K562 (cell line): Measurements from ENCODE around the gene APCDD1L. TPM values are rescaled to one million over a fixed set of nuclear protein-coding genes. Genes with fewer than 3 reads are reported as not detected.
A peak's percentile ranks its signal among the peaks of the same experiment; 100 is the strongest.
"Not testable (repeated sequence)": the region's sequence is repeated elsewhere in the genome, so short reads cannot be mapped to it uniquely, and the experiment has no call there.

Source experiments
- ATAC-seq: fragments of 200-7000 bp; cut with Tn5 transposase; 3 replicates; pipeline ENCODE4 v1.9.1; 2020; ENCODE audit warnings: moderate library complexity
- BruUV-seq: library from RNA; stranded (reverse); fragments of 400-500 nt; replicated peaks from 2 replicates; lab custom pipeline; 2021; lab: Mats Ljungman, UMichigan
- CTCF ChIA-PET: fragments of 300-600 bp; formaldehyde crosslinking; extraction: SDS; loops from one replicate; lab custom pipeline; 2021; ENCODE audit warnings: low intra/inter-chr PET ratio; lab: Yijun Ruan, JAX
- POLR2A ChIA-PET: fragments of 300-600, 350-650 bp; sonication (Branson Sonifier 250); formaldehyde crosslinking; extraction: SDS; loops from one replicate; lab custom pipeline; 2021; ENCODE audit warnings: antibody characterized with exemption, inconsistent platforms; lab: Yijun Ruan, JAX
- DNase-seq, 4 experiments: peaks; one replicate each; pipeline versions ENCODE4 v3.0.0 to v3.0.0-alpha.2; 2011 to 2018; ENCODE audit warnings: low spot score in 3 of 4, mixed read lengths in 3 of 4; ENCODE audit errors: extremely low read depth in 1 of 4
- FAIRE-seq: peaks from 2 replicates; lab custom pipeline; 2011; peaks lifted over from hg19 to GRCh38; lab: Jason Lieb, UNC
- H2AFZ ChIP-seq: 2 replicates; pipeline ENCODE4 v1.6.0; 2011; ENCODE audit warnings: low read depth, low read length, control low read depth, inconsistent platforms
- H3K27ac ChIP-seq: fragments of 200-600 bp; 3 replicates; pipeline ENCODE4 v1.8.0; 2011; ENCODE audit warnings: low read depth, mild to moderate bottlenecking, control low read depth, inconsistent platforms, low read length, moderate library complexity, mixed read lengths; ENCODE audit errors: extremely low read depth
- H3K27me3 ChIP-seq, 2 experiments: fragments of 300-600 bp in 1 of 2; 2 replicates in 1 of 2; 3 replicates in 1 of 2; pipeline versions ENCODE4 v1.6.0 to v1.8.0; 2011; ENCODE audit warnings: inconsistent platforms in 2 of 2, low read length in 2 of 2, mild to moderate bottlenecking in 1 of 2, mixed read lengths in 1 of 2, moderate library complexity in 1 of 2; ENCODE audit not compliant: control insufficient read depth in 2 of 2, insufficient read depth in 2 of 2
- H3K36me3 ChIP-seq: fragments of 300-600 bp; 3 replicates; pipeline ENCODE4 v1.8.0; 2011; ENCODE audit warnings: mild to moderate bottlenecking, low read length, inconsistent platforms; ENCODE audit not compliant: control insufficient read depth, insufficient read depth
- H3K4me1 ChIP-seq, 2 experiments: fragments of 200-600 bp in 1 of 2; replicated peaks in 1 of 2; 2 replicates in 1 of 2; 3 replicates in 1 of 2; pipeline versions ENCODE4 v1.5.1 to v1.8.0; 2011; ENCODE audit warnings: inconsistent platforms in 2 of 2, low read length in 2 of 2, mild to moderate bottlenecking in 1 of 2, mixed read lengths in 1 of 2, moderate library complexity in 1 of 2; ENCODE audit not compliant: control insufficient read depth in 2 of 2, insufficient read depth in 2 of 2
- H3K4me2 ChIP-seq: 2 replicates; pipeline ENCODE4 v1.6.1; 2011; ENCODE audit warnings: low read length, control low read depth, inconsistent platforms, mixed read lengths; ENCODE audit not compliant: insufficient read depth
- H3K4me3 ChIP-seq: fragments of 200-600 bp; sonication (generic), shearing (Covaris generic); 2 replicates; pipeline ENCODE4 v1.5.1; 2016; ENCODE audit warnings: control low read depth, inconsistent platforms
- H3K79me2 ChIP-seq: fragments of 200-600 bp; 3 replicates; pipeline ENCODE4 v1.8.0; 2011; ENCODE audit warnings: low read length, inconsistent platforms; ENCODE audit not compliant: control insufficient read depth, insufficient read depth
- H3K9ac ChIP-seq, 2 experiments: 2 replicates each; pipeline versions ENCODE4 v1.6.0 to v1.6.1; 2011; ENCODE audit warnings: low read depth in 2 of 2, low read length in 2 of 2, control low read depth in 1 of 2, inconsistent platforms in 1 of 2, mild to moderate bottlenecking in 1 of 2, mixed read lengths in 1 of 2; ENCODE audit not compliant: insufficient read depth in 1 of 2
- H3K9me1 ChIP-seq: one replicate; pipeline ENCODE4 v1.6.0; 2011; ENCODE audit warnings: inconsistent platforms, mild to moderate bottlenecking, low read length, moderate library complexity; ENCODE audit not compliant: control insufficient read depth, insufficient read depth
- H3K9me3 ChIP-seq: replicated peaks from 2 replicates; pipeline ENCODE4 v1.5.1; 2011; ENCODE audit warnings: low read depth, low read length, inconsistent platforms; ENCODE audit not compliant: control insufficient read depth, insufficient read depth
- H4K20me1 ChIP-seq: replicated peaks from 2 replicates; pipeline ENCODE4 v1.6.1; 2011; ENCODE audit warnings: low read length, inconsistent platforms, mixed read lengths; ENCODE audit not compliant: control insufficient read depth, insufficient read depth
- E2F1 ChIP-seq: sonication (generic); formaldehyde crosslinking; IDR thresholded peaks from 2 replicates; pipeline ENCODE4 v1.8.1; 2023; ENCODE audit warnings: mild to moderate bottlenecking, missing genetic modification reagents, moderate library complexity
- HOMEZ ChIP-seq: fragments of 250-450 bp; sonication (Bioruptor Pico); IDR thresholded peaks from 2 replicates; pipeline ENCODE4 v1.4.0; 2020; ENCODE audit warnings: mild to moderate bottlenecking, moderate library complexity
- RBM39 ChIP-seq: fragments of 200-400 bp; formaldehyde crosslinking; optimal IDR thresholded peaks from 2 replicates; pipeline ENCODE3; 2018; ENCODE audit warnings: low read depth, low read length
- ZNF121 ChIP-seq: sonication (generic); formaldehyde crosslinking; conservative IDR thresholded peaks from 2 replicates; pipeline ENCODE4 v1.8.0; 2022; ENCODE audit warnings: missing genetic modification reagents
- ZNF507 ChIP-seq: conservative IDR thresholded peaks from 2 replicates; pipeline ENCODE4 v1.6.1; 2017; ENCODE audit warnings: missing genetic modification characterization, missing compliant biosample characterization
- ZNF740 ChIP-seq, 3 experiments: fragments of 200-800 bp in 1 of 3; sonication (Bioruptor generic) in 1 of 3; sonication (generic) in 1 of 3; formaldehyde crosslinking in 1 of 3; IDR thresholded peaks; 2 replicates each; pipeline versions ENCODE4 v1.6.1 to v1.8.0; 2016 to 2022; ENCODE audit warnings: mild to moderate bottlenecking in 2 of 3, missing compliant biosample characterization in 2 of 3, missing genetic modification characterization in 2 of 3, missing genetic modification reagents in 1 of 3
- WGBS: fragments of 100-300 bp; shearing (Covaris generic); methylation state at CpG from one replicate; pipeline ENCODE4 v1.1.6; 2016; ENCODE audit warnings: low coverage, mixed read lengths; ENCODE audit not compliant: insufficient coverage; ENCODE audit errors: missing lambda C conversion rate; 5-methylcytosine and 5-hydroxymethylcytosine counted together
- in situ Hi-C: fragments of 300-500 bp; cut with MboI; formaldehyde crosslinking; loops from 4 replicates; pipeline ENCODE4 v1.15.0; 2018; ENCODE audit warnings: inconsistent platforms, mixed read lengths
- intact Hi-C: fragments of 100-400 bp; cut with micrococcal nuclease; formaldehyde crosslinking; loops from 2 replicates; pipeline ENCODE4 v1.14.2; 2022
- polyA plus RNA-seq, 8 experiments: library from polyadenylated mRNA; depleted of rRNA in 4 of 8; stranded (reverse) in 5 of 8; unstranded in 3 of 8; fragments of >200 nt; fragmentation: Nextera tagmentation in 2 of 8; fragmentation: Illumina TruSeq in 1 of 8; extraction: Ambion mirVana in 2 of 8; extraction: Trizol in 1 of 8; gene quantifications; 2 replicates each; pipeline versions ENCODE4 v1.2.1 to v1.2.3, GENCODE V29; 2011 to 2014; ENCODE audit warnings: inconsistent platforms in 1 of 8, missing spikeins in 1 of 8
- total RNA-seq, 7 experiments: library from RNA; depleted of rRNA in 6 of 7; stranded (reverse); fragments of >200 nt in 6 of 7; fragmentation: Illumina TruSeq in 2 of 7; extraction: Trizol in 2 of 7; gene quantifications; 2 replicates each; pipeline versions ENCODE4 v1.2.1 to v1.2.3, GENCODE V29; 2011 to 2021; ENCODE audit warnings: low replicate concordance in 1 of 7

Gene APCDD1L
- total and polyA plus RNA-seq, 9 of the 15 experiments (the other 6 are each of a cell fraction or from before 2014, with no cell fraction given): not detected

GRCh38 chr20:58428364-58428763, 86.8 kb downstream of the APCDD1L start:
- Histone ChIP-seq H3K4me3 (no peak overlapping the region), H2AFZ (no peak overlapping the region), H3K4me1 (peaks cover 0 to 2% of the 10 kb centered on the region in 2 experiments; a peak in 2 of 5 replicates), H3K79me2 (peaks cover 94% of the 10 kb centered on the region), H3K9me1 (peaks cover 4% of the 10 kb centered on the region)
- in situ Hi-C loops: no loop called here
- TF ChIP-seq HOMEZ (CRISPR knock-in tag) (no peak), RBM39 (no peak), ZNF121 (0 out of 2 replicates have a peak, but pooled peaks have one; percentile 52), E2F1 (no peak), ZNF740 (CRISPR knock-in tag; IDR thresholded peaks at IDR 0.05) (no peak), ZNF740 (tag; IDR thresholded peaks at IDR 0.05) (no peak), ZNF507 (tag) (no peak)
- TF ChIP-seq, all 486 proteins: peak for 1
- Histone ChIP-seq H3K27ac (no peak overlapping the region), H3K27me3 (no peaks in the 10 kb centered on the region), H3K36me3 (peaks cover 68% of the 10 kb centered on the region), H4K20me1 (peaks cover 9% of the 10 kb centered on the region), H3K4me2 (no peak overlapping the region), H3K9ac (no peak overlapping the region), H3K9me3 (no peaks in the 10 kb centered on the region)
- ChIA-PET POLR2A (interaction anchor here (0.6 to 1.6 kb wide), 4 partner anchors 8 to 174 kb away, joined by 3 to 5 read pairs (median 3); no protein-coding TSS in a partner anchor), CTCF (no interaction called here)
- WGBS: 93% methylated on average over 2 of the region's 2 CpGs
- ATAC-seq (no peak), DNase-seq (no peak), FAIRE-seq (no peak)
- BruUV-seq: no TSS peak
- intact Hi-C loops: no loop called here

GRCh38 chr20:58427571-58427970, 87.6 kb downstream of the APCDD1L start:
- in situ Hi-C loops, POLR2A ChIA-PET, BruUV-seq, H3K27me3 ChIP-seq, H4K20me1 ChIP-seq, H3K9me3 ChIP-seq, FAIRE-seq, H3K27ac ChIP-seq, CTCF ChIA-PET, H3K9me1 ChIP-seq, H3K4me2 ChIP-seq, intact Hi-C loops, H2AFZ ChIP-seq, H3K9ac ChIP-seq, DNase-seq, H3K4me3 ChIP-seq, ATAC-seq, H3K4me1 ChIP-seq: not testable (repeated sequence)
- peaks cover 93% of the 10 kb centered on the region for H3K79me2 ChIP-seq
- 100% methylated on average over 3 of the region's 3 CpGs for WGBS
- H3K36me3 ChIP-seq: peaks cover 66% of the 10 kb centered on the region
